OCI-LY1 (cell line): Measurements from ENCODE around the gene EIF3L.

Source experiments
- H2AFZ ChIP-seq: fragments of 200-600 bp; sonication (generic), shearing (Covaris generic); 2 replicates; pipeline ENCODE4 v1.6.0; 2014; ENCODE audit warnings: antibody characterized with exemption, mild to moderate bottlenecking, low read length
- H3F3A ChIP-seq: fragments of 200-600 bp; sonication (generic), shearing (Covaris generic); 2 replicates; pipeline ENCODE4 v1.6.0; 2014; ENCODE audit warnings: mild to moderate bottlenecking, antibody characterized with exemption, low read length, moderate library complexity; ENCODE audit not compliant: insufficient read depth
- H3K27ac ChIP-seq: fragments of 200-600 bp; sonication (generic); 2 replicates; pipeline ENCODE4 v1.5.1; 2014; ENCODE audit warnings: low read length, mixed run types, mild to moderate bottlenecking, low read depth; ENCODE audit not compliant: poor library complexity, severe bottlenecking
- H3K27me3 ChIP-seq: fragments of 200-600 bp; sonication (generic); 2 replicates; pipeline ENCODE4 v1.6.0; 2014; ENCODE audit warnings: antibody characterized with exemption, mild to moderate bottlenecking, low read length, moderate library complexity; ENCODE audit not compliant: insufficient read depth
- H3K36me3 ChIP-seq: fragments of 200-600 bp; sonication (generic); 2 replicates; pipeline ENCODE4 v1.6.1; 2014; ENCODE audit warnings: mild to moderate bottlenecking, antibody characterized with exemption, low read length, moderate library complexity, mixed read lengths; ENCODE audit not compliant: insufficient read depth
- H3K4me1 ChIP-seq: fragments of 200-600 bp; sonication (generic); 2 replicates; pipeline ENCODE4 v1.5.1; 2014; ENCODE audit warnings: mild to moderate bottlenecking, low read length, moderate library complexity; ENCODE audit not compliant: insufficient read depth, severe bottlenecking
- H3K4me2 ChIP-seq: fragments of 200-600 bp; sonication (generic), shearing (Covaris generic); 2 replicates; pipeline ENCODE4 v1.6.1; 2014; ENCODE audit warnings: low read length
- H3K4me3 ChIP-seq: fragments of 200-600 bp; sonication (generic); 2 replicates; pipeline ENCODE4 v1.5.1; 2014; ENCODE audit warnings: low read length, low read depth, mild to moderate bottlenecking, mixed read lengths; ENCODE audit not compliant: poor library complexity, severe bottlenecking
- H3K79me2 ChIP-seq: fragments of 200-600 bp; shearing (Covaris generic); 2 replicates; pipeline ENCODE4 v1.6.1; 2016; ENCODE audit warnings: mixed run types, low read length, mixed read lengths; ENCODE audit not compliant: insufficient read depth
- H3K9ac ChIP-seq: fragments of 200-600 bp; sonication (generic), shearing (Covaris generic); 2 replicates; pipeline ENCODE4 v1.6.1; 2014; ENCODE audit warnings: mild to moderate bottlenecking, low read length, mixed read lengths
- H3K9me2 ChIP-seq: fragments of 200-600 bp; sonication (generic), shearing (Covaris generic); 2 replicates; pipeline ENCODE4 v1.6.1; 2014; ENCODE audit warnings: low read depth, mild to moderate bottlenecking, low read length, mixed read lengths
- H3K9me3 ChIP-seq: fragments of 200-600 bp; shearing (Covaris generic); 2 replicates; pipeline ENCODE4 v1.6.1; 2014; ENCODE audit warnings: low read length, mixed read lengths
- H4K20me1 ChIP-seq: fragments of 200-600 bp; sonication (generic), shearing (Covaris generic); 2 replicates; pipeline ENCODE4 v1.6.0; 2016; ENCODE audit warnings: mild to moderate bottlenecking, low read length; ENCODE audit not compliant: insufficient read depth
- EZH2 ChIP-seq: fragments of 200-600 bp; sonication (generic), shearing (Covaris generic); IDR thresholded peaks from 2 replicates; pipeline ENCODE4 v1.8.0; 2017; ENCODE audit warnings: borderline replicate concordance, mixed run types, mild to moderate bottlenecking, antibody characterized with exemption, low read length, moderate library complexity, mixed read lengths
- TF ChIP-seq, protein P1 (sequence below): fragments of 200-600 bp; sonication (generic), shearing (Covaris generic); IDR thresholded peaks from 2 replicates; pipeline ENCODE4 v1.5.1; 2017; ENCODE audit warnings: mild to moderate bottlenecking, antibody characterized with exemption, low read length, moderate library complexity, mixed read lengths

EIF3L gene

GRCh38 chr22:37802310-37803194 lies 46.7 kb upstream of the EIF3L start:
- H3K4me1 ChIP-seq: peaks cover 71% of the 10 kb centered on the region
- TF ChIP-seq, protein P1, sequence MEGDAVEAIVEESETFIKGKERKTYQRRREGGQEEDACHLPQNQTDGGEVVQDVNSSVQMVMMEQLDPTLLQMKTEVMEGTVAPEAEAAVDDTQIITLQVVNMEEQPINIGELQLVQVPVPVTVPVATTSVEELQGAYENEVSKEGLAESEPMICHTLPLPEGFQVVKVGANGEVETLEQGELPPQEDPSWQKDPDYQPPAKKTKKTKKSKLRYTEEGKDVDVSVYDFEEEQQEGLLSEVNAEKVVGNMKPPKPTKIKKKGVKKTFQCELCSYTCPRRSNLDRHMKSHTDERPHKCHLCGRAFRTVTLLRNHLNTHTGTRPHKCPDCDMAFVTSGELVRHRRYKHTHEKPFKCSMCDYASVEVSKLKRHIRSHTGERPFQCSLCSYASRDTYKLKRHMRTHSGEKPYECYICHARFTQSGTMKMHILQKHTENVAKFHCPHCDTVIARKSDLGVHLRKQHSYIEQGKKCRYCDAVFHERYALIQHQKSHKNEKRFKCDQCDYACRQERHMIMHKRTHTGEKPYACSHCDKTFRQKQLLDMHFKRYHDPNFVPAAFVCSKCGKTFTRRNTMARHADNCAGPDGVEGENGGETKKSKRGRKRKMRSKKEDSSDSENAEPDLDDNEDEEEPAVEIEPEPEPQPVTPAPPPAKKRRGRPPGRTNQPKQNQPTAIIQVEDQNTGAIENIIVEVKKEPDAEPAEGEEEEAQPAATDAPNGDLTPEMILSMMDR: no peak
- no peak for TF ChIP-seq EZH2

DNA sequence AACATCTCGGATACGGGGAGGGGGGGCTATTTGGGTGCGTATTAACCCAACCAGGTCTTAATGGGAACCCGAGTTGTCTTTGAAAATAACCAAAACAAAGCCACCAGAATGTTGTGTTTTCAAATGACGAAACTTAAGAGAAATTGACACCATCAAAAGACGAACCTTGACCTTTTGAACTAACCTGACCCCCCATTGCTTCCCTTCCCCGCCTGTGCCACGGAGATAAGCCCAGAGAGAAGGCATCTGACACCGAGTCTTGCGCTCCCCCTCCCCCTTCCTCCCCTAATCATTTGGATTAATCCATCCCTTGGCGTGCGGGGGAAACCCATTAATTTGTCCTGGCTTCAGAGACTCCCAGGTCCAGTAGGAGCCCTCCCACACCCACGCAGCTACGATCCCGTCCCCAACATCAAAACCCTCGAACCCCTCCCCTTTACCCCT lies 46.0 kb upstream of the EIF3L start:
- Histone ChIP-seq H3K4me3 (peak overlapping the region; percentile 62), H4K20me1 (no peaks in the 10 kb centered on the region), H3K27ac (no peak overlapping the region), H3K9me2 (no peaks in the 10 kb centered on the region), H3K4me1 (peaks cover 67% of the 10 kb centered on the region), H3K36me3 (no peaks in the 10 kb centered on the region; the same call in 1 of the 2 replicates), H2AFZ (no peak overlapping the region), H3K27me3 (peaks cover 10% of the 10 kb centered on the region; the same call in 1 of the 2 replicates), H3K9ac (peak overlapping the region; percentile 62; the same call in 1 of the 2 replicates), H3K79me2 (no peaks in the 10 kb centered on the region), H3K9me3 (no peaks in the 10 kb centered on the region), H3F3A (no peaks in the 10 kb centered on the region; the same call in 1 of the 2 replicates), H3K4me2 (peak overlapping the region; percentile 97)
- TF ChIP-seq, protein P1: no peak
- no peak for TF ChIP-seq EZH2

More at GRCh38 chr22:37802310-37803194, 46.7 kb upstream of the EIF3L start:
- H2AFZ ChIP-seq: no peak overlapping the region
- no peaks in the 10 kb centered on the region; the same call in 1 of the 2 replicates for H3K36me3 ChIP-seq
- H3K9me3 ChIP-seq: no peaks in the 10 kb centered on the region
- H3K79me2 ChIP-seq: no peaks in the 10 kb centered on the region
- H3K4me3 ChIP-seq: peak overlapping the region; percentile 62
- no peak overlapping the region for H3K27ac ChIP-seq
- H3F3A ChIP-seq: no peaks in the 10 kb centered on the region; the same call in 1 of the 2 replicates
- H3K4me2 ChIP-seq: peak overlapping the region; percentile 97
- no peaks in the 10 kb centered on the region for H3K9me2 ChIP-seq
- H4K20me1 ChIP-seq: no peaks in the 10 kb centered on the region
- peaks cover 10% of the 10 kb centered on the region; the same call in 1 of the 2 replicates for H3K27me3 ChIP-seq
- peak overlapping the region; percentile 62 for H3K9ac ChIP-seq

GRCh38 chr22:37803639-37804351 lies 45.4 kb upstream of the EIF3L start:
- Histone ChIP-seq H3K9ac (peak overlapping the region; percentile 49; the same call in 1 of the 2 replicates), H3K4me3 (peak overlapping the region; percentile 73), H4K20me1 (no peaks in the 10 kb centered on the region), H2AFZ (no peak overlapping the region), H3F3A (no peaks in the 10 kb centered on the region; the same call in 1 of the 2 replicates), H3K4me2 (peak overlapping the region; percentile 55; the same call in 1 of the 2 replicates), H3K27ac (peak overlapping the region; percentile 7), H3K79me2 (no peaks in the 10 kb centered on the region), H3K9me2 (no peaks in the 10 kb centered on the region), H3K36me3 (no peaks in the 10 kb centered on the region; the same call in 1 of the 2 replicates), H3K9me3 (no peaks in the 10 kb centered on the region), H3K27me3 (peaks cover 10% of the 10 kb centered on the region; the same call in 1 of the 2 replicates), H3K4me1 (peaks cover 66% of the 10 kb centered on the region)
- no peak for TF ChIP-seq EZH2
- TF ChIP-seq, protein P1: no peak
